Left lobe of liver (tissue), 2 donors: ENCODE measurements around the gene WASF3. TPM values are rescaled to one million over a fixed set of nuclear protein-coding genes. Genes with fewer than 3 reads are reported as not detected.
"Not testable (repeated sequence)": the region's sequence is repeated elsewhere in the genome, so short reads cannot be mapped to it uniquely, and the experiment has no call there.

Source experiments
- ATAC-seq: fragments of 200-7000 bp; cut with Tn5 transposase; one replicate; pipeline ENCODE4 v1.9.1; 2020; ENCODE audit warnings: mild to moderate bottlenecking, moderate library complexity
- DNase-seq: peaks from one replicate; pipeline ENCODE4 v3.0.0-alpha.2; 2020; ENCODE audit warnings: low spot score
- total RNA-seq: library from RNA; stranded (reverse); gene quantifications from one replicate; pipeline ENCODE4 v1.2.1, GENCODE V29; 2021
- donor health status: DM: no; HTN: no; CAD: no; lungs with moderate emphysema.
- donor health status: DM: no; HTN: yes; CAD: no.

Gene WASF3
- total RNA-seq, 1 donor from 2014 or later: 8.5 TPM

DNA sequence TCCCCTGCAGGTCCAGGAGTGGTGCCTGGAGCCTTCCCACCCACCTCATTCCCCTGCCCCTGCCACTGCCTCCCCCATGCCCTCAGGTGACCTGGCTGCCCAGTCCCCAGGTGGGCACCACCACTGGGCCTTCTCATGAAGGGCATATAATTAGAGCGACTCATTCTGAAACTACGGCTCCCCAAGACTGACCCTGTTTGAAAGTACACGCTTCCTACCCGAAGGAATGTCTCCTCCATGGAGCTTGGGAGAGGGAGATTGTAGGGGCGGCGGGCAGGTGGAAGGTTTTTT is 150.5 kb downstream of the WASF3 start:
- DNase-seq: no peak
- ATAC-seq: no peak

DNA sequence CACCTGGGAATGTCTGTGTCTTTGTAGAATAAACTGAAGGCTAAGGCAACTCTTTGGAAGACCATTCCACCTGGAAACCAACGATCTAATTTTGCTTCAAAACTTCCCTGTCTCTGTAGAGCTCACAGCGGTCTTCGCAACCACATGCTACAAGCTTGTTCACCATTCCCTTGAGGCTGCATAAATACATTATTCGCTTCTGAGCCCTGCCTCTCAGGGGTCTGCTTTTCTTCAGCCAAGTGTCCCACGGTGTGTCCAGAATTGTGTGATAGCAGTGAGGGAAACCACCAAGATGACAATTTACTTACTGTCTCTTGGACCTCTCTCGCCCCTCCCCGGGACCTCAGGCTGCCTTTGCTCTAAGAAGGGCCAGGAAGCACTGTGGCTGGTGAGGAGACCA is 152.0 kb downstream of the WASF3 start:
- DNase-seq (no peak), ATAC-seq (no peak)

DNA sequence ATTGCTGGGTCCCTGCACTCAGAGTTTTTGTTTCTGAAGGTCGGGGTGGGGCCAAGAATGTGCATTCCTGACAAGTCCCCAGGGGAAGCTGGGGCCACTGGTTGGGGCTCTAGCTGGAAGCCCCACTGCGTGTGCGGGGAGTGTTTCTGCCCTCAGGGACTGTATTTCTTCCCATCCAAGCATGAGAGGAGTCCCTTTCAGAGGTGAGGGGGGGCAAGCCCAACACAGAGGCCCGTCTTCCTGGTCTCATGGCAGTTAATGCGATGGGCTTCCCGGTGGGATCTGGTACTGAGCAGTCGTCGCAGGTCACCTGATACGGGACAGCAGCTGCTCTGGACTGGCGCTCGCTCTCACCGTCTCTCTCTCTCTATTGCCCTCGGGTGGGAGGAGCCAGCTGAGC is 152.7 kb downstream of the WASF3 start:
- ATAC-seq: no peak
- DNase-seq: no peak

DNA sequence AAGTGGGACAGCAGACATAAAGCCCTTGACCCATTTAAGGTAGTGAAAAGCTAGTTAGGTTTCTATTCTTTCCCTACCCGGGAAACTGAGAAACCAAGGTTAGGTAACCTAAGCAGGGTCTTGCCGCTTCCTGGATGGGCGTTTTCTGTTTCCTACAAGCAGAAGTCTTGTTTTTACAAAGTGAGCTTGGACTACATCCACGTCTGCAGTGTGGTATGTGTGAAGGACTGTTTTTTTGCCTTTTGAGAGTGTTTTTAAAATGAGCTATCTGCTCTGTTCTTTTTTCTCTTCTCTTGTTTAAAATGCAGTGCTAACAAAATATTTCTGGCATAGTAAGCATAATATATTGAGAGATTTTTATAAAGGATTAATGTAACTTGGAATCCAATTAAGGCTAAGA is 153.7 kb downstream of the WASF3 start:
- DNase-seq (no peak), ATAC-seq (no peak)

DNA sequence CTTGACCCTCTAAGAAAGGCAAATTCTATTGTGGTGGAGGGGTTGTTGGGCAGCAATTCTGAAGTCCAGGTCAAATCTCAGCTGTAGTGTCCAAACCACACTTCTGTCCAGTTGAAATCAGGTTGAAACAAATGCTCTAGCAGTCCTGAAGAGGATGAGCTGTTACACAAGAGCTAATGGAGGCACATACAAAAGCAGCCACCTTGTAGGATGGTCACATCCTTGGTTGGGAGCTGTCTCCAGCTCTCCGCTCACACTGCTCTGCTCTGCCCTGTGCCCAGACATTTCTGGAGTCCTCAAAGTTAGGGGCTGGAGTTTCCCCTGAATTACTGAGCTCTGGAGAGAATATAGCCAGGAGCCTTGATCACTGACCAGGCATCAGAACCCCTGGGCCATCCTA is 155.9 kb downstream of the WASF3 start:
- DNase-seq: no peak
- no peak for ATAC-seq

DNA sequence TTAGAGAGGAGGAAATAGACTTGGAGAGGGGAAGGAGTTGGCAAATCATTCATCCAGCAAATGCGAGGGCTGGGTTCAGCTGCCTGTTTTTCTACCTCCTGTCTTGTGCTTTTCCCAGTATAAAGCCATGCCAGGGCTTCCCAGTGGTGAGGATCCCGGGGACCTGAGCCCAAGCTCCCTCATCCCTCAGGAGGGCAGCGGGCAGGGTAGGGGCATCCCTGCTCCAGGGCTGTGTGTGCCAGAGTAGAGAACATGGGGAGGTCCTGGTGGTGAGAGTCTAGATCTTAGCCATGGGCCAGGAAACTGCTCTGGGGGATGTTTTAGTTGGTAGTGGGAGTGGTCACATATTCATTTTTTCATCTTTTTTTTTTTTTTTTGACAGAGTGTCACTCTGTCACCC is 159.5 kb downstream of the WASF3 start:
- DNase-seq: no peak
- ATAC-seq: no peak

DNA sequence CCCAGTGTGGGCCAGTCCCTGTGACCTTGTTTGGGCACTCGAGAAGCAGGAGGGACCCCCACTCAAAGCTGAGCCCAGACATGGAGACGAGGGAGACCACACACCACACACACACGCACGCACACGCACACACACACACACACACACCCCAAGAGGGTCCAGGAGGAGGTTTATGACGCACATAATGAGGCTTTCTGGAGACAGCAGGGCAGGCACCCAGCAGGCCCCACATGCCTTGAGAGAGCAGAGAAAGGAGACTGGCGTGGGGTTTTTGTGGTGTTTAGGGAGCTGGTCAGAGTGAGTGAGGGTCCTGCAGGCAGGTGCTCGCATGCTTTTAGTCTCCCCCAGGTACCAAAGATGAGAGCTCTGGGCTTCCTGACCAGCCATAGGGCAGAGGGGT is 160.7 kb downstream of the WASF3 start:
- DNase-seq: no peak
- ATAC-seq: no peak

DNA sequence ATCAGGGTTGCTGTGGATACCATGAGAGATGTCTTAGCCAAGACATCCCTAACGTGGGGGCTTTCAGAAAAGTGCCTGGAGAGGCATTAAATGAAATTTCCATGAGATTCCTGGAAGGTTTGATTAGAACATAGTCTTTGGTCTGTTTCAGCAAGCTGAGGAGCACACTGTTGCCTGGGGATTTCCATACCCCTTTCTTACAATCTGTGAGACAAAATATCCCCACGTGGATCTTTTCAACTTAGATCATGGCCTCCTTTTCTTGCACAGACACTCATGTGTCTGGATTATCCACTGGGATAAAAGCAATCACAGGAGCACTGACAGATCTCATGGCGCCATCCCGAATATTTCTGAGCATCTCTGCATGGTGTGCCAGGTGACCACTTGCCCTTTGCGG is 161.4 kb downstream of the WASF3 start:
- DNase-seq (no peak), ATAC-seq (no peak)

DNA sequence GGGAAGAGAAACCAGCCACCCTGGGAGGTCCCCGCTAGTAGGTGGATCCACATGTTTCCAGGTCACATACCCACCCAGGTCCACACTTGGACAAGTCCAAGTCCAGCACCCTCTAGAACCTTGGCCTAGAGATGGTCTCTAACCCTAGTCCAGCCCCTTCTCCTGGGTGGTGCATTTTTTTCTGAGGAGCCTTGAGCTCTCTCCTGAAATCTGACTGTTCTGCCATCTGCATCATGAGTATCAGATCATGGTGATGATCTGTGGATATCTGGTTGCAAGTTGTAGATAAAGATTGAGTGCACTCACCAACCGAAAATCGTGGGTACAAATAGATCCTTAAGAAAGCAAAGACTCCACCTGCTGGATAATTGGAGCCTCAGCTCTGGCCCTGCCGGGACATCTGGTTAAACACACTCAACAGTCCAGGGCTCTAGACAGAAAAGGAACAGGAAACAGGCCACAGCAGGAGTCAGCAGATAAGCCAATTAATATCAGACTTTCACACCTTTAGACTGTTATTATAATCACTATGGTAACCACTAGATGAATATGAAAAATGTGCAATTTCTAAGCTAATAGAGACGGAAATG is 162.0 kb downstream of the WASF3 start:
- ATAC-seq (no peak), DNase-seq (no peak)

DNA sequence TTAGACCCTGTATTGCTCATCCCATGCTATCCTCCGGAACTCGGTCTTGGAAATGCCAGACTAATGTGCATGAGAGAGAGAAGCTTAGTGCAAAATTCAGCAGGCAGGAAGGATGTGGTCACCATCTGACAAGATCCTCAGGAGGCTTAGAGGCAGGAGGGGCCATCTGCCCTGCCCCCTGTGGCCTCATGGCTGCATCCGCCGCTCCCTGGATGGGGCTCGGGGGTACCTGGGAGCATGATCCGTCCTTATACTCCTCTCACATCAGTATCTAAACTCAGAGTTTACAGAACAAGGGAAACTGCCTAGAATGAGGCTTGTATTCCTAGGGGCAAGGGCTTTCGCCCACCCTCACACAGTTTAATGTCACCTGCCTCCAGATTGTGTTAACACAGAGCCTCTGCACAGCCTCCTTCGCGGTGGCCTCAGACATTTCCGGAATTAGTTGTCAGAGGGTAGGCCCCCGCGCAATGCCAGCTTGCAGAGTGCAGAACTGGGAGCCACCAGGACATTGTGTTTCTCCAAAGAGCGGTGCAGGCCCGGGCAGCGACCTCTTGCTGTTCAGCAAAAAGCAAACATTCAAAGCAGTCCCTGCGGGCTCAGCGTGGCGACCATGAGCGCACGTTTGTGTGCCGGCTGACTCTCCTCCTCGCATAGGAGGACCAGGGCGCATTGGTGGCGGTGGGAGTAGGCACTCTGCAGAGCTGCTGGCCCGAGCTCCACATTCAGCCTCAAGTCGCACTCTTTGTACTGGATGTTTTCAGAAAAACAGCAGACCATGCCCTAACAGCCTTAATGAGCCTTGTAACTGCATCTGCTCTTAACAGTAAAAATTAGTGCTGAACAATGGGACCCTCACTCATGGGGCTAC is 164.0 kb downstream of the WASF3 start:
- no peak for ATAC-seq
- DNase-seq: no peak

DNA sequence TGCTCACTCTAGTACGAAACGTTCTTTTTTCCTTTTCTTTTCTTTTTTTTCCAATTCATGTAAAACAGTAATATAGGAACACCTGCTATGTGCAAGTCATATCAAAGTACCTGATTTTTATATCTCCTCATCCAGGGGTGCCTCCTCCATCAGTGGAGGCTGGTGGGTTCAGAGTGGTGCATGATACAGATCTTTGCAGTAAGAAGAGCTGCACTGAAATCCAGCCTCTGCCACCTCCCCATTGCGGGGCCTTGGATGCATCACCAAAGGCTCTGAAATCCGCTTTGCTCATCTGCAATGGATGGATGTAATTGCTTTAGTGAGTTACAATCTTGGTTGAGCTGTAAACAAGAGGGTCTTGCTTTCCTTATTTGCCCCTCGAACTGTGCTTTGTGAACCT is 164.8 kb downstream of the WASF3 start:
- no peak for ATAC-seq
- no peak for DNase-seq

DNA sequence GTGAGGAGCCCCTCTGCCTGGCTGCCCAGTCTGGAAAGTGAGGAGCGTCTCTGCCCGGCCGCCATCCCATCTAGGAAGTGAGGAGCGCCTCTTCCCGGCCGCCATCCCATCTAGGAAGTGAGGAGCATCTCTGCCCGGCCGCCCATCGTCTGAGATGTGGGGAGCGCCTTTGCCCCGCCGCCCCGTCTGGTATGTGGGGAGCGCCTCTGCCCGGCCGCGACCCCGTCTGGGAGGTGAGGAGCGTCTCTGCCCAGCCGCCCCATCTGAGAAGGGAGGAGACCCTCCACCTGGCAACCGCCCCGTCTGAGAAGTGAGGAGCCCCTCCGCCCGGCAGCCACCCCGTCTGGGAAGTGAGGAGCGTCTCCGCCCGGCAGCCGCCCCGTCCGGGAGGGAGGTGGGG is 166.1 kb downstream of the WASF3 start:
- not testable (repeated sequence) for ATAC-seq, DNase-seq

DNA sequence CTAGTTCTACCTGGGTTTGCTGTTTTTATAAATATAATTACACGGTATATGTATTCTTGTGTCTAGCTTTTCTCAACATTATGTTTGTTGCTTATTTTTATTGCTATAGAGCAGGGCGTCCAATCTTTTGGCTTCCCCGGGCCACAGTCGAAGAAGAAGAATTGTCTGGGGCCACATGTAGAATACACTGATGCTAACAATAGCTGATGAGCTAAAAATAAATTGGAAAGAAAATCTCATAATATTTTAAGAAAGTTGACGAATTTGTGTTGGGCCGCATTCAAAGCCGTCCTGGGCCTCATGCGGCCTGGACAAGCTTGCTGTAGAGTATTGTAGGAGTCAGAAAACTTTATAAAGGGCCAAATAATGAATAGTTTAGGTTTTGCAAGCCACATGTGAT is 169.2 kb downstream of the WASF3 start:
- no peak for ATAC-seq
- no peak for DNase-seq

DNA sequence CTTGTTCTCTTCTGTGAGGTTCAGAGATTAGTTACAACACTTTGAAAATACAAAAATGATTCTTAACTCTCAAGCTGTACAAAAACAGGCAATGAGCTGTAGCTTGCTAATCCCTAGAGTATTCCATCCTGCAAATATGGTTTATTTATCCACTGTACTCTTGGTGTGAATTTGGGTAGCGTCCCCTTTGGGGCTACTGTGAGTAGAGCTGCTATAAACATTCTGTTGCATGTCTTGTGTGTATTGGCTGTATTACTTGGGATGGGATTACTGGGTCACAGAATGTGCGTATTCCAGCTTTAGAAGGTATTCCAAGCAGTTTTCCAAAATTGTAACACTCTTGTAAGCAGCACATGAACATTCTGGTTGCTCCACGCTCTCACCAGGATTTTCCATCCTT is 169.6 kb downstream of the WASF3 start:
- no peak for ATAC-seq

DNA sequence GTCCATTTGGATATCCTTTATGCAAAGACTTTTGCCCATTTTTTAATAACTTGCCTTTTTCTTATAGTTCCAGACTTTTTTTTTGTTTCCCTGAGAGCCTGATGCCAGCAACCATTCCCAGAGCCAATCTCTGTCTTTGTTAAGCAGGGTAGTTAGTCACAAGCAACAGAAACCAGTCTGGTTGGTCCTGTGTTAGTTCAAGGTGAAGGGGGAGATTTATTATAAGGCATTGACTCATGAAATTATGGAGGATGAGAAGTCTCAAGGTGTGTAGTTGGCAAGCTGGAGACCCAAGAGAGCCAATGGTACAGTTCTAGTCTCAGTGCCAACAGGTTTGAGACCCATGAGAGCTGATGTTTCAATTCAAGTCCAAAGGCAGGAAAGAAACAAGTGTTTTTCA is 170.2 kb downstream of the WASF3 start:
- ATAC-seq: no peak
- no peak for DNase-seq

More for the DNA sequence above, 169.6 kb downstream of the WASF3 start:
- DNase-seq: no peak

DNA sequence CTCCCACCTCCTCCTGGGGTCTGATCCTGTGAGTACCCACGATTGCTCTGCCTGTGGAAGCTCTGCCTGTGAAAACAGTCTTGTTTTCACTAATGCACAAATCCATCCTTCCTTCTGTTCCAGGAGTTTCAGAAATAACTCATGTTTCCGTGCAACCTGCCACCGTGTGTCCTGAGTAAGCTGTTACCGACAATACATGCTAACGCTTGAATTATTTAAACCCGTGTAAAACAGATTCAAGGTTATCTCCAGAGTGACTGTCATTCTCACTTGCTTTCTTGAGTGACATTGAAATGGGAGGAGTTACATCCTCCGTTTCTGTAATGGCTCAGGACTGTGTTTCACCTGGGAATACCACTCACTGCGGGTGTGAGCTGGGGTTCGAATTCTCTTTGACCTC is 178.2 kb downstream of the WASF3 start:
- DNase-seq (no peak), ATAC-seq (no peak)

Other genes with a start within 250 kb of the WASF3 start
- not detected for gene GPR12, start 203.1 kb downstream of the WASF3 start, total RNA-seq